Islet precursor cell (in vitro differentiated cells): Measurements from ENCODE around the gene PRAC2.

Experiments
- DNase-seq: peaks from one replicate; pipeline ENCODE4 v3.0.0-alpha.2; 2018

PRAC2 gene

DNA sequence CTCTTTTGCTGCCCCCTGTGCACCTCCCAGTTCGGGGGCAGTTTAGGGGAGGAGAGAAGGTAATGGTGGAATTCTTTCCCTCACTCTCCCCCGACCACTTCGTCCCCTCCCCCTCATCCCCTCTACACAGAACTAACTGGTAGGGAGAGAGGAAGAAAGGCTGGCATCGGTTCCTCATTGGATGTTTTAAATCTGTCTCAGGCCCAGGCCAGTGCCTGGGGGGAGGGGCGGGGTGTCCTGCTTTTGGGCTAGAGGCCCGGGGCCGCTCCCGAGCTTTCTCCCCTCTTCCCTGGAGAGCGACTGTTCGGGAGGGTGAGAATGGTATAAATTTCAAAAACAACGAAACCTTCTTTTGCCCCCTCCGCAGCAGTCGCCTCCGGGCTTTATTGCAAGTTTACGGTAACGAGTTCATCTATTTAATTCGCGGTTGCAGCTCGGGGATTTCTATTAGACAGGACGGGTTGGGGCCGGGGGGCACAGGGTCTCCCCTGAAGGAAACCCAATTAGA, at the start of gene PRAC2:
Gene PRAC2, plus strand, starts transcription at position 271 of the 508 bp plus-strand sequence. CDS start 1,226 bp downstream, outside the sequence.
- DNase-seq, result peak; percentile 82

DNA sequence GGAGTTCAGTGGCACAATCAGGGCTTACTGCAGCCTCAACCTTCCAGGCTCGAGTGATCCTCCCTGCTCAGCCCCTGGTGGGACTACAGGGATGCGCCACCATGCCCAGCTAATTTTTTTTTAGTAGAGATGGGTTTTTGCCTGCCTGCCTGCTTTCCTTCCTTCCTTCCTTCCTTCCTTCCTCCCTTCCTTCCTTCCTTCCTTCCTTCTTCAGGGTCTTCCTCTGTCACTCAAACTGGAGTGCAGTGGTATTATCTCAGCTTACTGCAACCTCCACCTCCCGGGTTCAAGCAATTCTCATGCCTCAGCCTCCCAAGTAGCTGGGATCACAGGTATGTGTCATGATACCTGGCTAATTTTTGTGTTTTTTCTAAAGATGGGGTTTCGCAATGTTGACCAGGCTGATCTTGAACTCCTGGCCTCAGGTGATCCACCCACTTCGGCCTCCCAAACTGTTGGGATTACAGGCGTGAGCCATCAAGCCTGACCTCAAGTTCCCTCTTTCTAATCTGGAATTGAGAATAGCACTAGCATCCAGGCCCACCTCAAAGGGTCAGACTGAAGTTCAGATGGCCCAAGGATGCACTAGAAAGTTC, 45.9 kb upstream of the PRAC2 start:
- DNase-seq, result peak; percentile 43

DNA sequence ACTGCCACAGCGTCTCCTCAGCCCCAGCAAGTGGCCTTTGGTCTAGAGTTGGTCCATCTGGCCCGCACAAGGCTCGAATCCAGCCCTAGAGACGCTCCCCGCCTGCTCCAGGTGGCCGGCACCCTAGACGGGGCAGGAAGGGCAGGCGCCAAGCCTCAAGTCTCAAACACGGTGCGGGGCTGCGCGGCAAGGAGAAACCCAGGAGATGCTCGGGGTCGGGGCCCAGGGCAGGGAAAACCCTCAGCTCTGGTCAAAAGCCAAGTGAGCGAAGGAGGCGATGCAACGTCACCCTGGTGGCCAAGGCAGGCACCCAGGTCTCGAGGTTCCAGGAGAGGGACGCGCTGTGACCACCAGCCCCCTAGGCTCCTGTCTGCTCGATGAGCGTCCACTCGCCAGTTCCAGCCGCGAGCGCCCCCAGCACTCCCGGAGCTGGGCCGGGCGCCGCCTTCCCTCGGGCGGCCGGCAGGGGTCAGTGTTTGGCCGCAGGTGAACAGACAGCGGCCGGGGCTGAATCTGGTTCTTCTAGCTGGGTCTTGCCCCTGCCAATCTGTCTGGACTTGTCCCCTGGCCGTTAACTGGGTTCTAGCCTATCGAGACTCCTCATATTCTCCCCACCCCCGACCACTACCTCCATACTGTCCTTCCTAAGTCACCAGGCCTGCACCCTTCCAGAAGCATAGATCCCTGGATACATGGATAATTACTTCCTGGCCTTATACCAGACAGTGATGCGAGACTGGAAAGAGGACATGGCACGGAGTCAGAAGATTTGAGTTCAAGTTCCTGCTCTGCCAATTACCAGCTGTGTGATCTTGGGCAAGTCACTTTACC, 44.6 kb upstream of the PRAC2 start:
- peak; percentile 95 for DNase-seq

DNA sequence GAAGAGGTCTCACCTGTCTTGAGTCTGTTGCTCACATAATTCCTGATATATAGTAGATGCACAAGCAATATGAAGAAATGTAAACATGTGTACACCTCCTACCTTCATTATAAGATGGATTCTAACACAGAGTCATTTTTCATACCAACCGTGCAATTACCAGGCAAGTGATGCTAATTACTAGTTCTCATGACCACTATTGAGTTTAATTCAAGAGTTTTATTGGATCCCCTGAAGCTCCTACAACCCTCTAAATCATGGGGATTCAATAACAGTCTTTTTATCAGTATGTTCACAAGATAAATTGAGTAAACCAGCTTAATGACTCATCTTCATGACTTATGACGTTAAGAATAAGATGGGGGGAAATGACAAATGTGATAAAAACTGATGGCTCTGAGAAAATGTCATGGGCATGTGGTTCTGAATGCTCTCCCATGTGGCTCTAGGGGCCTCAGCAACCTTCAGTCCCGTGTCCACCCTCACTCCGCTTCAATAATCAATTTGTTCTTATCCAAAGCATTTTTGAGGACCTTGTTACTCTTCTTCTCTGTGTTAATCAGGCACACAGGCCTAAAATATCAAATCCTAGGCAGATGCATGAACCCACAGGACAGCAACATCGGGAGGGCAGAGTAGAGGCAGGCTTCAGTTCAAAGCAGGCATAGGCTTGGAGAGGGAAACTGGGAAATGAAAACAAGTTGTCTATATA, 43.4 kb upstream of the PRAC2 start:
- no peak for DNase-seq

DNA sequence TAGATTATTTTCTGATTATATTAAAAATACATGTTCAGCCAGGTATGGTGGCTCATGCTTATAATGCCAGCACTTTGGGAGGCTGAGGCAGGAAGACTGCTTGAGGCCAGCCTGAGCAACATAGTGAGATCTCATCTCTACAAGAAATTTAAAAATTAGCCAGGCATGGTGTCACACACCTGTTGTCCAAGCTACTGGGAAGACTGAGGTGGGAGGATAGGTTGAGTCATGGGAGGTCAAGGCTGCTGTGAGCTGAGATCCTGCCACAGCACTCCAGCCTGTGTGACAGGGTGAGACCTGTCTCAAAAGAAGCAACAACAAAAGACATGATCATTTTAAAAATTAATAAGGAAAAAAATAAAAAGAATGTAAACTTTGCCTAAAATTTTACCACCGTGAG, 41.4 kb upstream of the PRAC2 start:
- no peak for DNase-seq

DNA sequence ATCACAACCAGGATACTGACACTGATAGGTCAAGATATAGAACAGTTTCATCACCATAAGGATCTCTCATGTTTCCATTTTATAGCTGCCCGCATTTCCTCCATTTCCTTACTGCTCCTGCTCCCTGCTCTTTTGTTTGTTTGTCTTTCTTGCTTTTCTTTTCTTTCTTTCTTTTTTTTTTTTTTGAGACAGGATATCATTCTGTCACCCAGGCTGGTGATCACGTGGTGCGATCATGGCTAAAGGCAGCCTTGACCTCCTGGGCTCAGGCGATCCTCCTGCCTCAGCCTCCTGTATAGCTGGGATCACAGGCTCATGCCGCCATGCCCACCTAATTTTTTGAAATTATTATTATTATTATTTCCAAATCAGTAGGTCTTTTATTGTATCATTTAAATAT, 32.3 kb upstream of the PRAC2 start:
- DNase-seq, result no peak

DNA sequence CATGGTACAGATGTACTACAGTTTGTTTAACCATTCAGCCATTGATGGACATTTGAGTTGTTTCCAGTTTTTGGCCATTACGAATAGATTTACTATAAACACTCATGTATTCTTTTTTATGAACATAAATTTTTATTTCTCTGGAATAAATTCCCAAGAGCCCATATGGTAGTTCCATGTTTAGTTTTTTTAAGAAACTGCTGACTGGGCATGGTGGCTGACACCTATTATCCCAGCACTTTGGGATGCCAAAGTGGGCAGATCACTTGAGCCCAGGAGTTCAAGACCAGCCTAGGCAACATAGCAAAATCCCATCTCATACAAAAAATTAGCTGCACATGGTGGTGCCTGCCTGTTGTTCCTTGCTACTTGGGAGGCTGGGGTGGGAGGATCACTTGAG, 30.9 kb upstream of the PRAC2 start:
- no peak for DNase-seq

DNA sequence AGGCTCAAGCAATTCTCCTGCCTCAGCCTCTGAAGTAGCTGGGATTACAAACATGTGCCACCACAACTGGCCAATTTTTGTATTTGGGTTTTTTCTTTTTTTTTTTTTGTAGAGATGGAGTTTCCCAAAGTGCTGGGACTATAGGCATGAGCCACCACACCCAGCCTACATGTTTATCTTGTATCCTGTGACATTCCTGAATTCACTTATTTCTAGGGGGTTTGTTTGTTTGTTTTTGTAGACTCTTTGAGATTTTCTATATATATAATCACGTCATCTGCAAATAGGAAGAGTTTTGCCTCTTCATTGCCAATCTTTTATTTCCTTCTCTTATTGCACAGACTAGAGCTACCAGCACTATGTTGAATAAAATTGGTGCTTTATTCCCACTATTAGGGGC, 29.8 kb upstream of the PRAC2 start:
- no peak for DNase-seq

DNA sequence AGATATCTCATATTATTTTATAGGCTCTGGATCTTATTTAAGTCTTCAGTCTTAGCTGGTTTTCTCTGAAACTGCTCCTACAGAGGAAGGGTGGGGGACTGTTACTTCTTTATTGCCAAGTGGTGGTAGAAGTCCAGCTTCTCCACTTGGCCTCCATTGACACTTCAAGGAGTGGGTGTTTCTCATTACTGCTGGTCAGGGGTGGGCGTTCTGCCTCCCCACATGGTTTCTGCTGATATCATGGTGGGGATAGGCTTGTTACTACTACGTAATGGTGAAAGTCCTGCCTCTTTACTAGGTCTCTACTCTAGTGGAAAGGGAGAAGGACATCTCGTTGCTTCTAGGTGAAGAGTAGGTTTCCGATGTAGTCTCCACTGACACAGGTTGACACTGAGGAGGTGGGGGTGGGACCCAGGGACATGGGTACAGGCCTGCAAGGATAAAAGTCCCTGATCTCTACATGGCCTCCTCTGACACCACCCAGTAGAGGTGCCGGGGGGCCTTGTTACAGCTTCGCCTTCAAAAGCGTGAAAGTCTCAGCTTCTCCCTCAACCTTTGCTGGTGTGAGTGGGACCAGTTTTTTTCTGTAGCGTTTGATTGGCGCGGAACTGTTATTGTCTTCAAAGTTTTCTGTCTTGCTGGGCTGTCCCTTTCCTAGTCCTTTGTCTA, 21.0 kb upstream of the PRAC2 start:
- DNase-seq, result no peak

DNA sequence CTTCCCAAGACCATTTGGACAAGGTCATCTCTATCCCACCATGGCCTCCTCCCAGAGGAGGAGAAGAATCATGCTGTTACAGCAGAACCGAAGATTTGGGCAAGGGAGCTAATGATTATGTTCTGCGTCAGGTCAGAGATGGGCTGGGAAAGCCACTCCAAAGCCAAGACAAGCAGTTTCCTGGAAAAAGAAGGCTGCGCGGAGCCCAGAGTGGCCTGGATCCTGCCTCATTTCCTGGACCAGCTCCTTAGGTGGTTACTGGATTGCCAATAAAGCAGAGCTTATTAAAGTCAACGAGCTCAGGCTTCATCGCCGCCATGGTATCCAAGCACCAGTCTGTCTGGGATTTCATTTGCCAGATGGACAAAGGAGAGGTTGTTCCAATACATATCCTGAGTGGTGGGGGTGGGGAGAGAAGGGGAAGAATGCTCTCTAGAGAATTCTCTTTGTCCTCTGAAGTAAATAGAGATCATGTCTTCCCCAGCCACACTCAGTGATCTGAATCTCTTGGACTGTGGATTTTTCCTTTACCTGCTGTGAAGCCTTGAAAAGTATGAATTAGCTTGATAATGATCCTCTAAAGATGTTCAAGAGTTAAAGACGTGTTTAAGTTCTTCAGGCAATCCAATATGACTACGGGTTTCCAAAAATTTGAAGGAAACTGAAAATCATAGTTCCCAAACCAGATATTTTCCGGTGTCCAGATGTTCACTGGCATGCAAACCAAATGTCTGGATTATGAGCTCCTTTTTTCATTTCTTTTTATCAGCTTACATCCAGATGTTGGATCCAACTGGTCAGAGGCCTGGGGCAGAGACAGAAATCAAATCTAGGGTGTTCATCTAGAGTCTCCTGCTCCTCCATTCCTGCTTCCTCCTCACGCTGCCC, 18.4 kb upstream of the PRAC2 start:
- DNase-seq, result peak; percentile 86

DNA sequence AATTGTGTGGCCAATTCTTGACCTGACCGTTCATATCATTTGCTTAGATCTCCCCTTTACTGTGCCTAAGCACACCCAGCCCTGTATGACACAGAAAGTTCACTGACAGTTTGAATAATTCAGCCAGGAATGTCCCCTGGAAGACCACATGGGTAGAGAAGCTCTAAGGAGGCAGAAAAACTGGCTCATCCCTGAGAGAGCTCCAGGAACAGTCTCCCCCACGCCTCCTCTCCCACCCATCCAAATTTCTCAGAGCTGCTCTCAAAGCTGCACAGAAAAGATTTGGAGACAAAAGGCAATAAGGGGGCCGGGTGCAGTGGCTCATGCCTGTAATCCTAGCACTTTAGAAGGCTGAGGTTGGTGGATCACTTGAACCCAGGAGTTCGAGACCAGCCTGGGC, 11.9 kb upstream of the PRAC2 start:
- DNase-seq, result peak; percentile 66

DNA sequence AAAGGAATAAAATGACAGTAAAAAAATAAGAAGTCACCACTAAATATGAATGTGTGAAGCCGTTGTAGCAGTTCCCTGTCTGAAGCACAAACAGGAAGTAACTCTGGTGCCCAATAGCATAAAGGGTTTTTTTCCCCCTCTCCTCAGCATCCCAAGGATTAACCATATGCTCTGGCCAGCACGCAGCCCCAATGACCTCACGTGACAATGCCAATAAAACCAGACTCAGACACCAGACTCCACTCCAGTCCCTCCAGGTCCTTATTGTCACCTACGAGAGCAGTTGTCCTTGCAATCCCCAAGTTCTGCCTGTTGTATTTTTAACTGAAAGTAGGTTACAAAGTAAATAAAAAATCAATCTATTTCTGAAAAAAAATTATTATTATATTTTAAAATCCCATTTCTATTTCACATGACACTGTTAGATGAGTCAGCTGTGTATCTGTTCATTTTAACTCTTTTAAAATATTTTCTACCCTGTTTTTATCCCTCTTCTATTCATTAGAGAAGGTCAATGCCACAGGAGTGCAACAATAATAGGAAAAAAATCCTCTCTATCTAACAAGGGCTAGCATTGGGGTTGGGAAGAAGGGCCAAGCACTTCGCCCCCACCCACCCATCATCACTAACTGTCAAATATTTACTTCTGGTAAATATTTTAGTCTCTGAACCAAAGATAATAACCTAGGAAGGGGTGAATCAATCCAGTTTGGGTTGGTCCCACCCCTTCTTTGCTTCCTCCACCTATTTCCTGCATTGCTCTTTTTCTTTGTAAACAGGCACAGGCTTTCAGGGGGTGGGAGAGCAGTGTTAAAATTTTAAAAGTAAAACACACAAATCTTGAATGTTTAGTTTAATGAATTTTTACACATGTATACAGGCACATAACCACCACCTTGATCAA, 7.2 kb upstream of the PRAC2 start:
- peak; percentile 60 for DNase-seq

DNA sequence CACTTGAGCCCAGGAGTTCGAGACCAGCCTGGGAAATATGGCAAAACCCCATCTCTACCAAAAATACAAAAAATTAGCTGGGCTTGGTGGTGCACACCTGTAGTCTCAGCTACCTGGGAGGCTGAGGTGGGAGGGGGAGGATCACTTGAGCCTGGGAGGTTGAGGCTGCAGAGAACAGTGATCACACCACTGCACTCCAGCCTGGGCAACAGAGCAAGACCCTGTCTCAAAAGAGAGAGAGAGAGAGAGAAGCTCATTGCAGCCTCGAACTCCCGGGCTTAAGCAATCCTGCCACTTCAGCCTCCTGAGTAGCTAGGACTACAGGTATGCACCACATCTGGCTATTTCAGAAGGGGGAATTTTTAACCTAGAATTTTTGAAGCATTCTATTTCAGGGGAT, 6.4 kb upstream of the PRAC2 start:
- peak; percentile 9 for DNase-seq

DNA sequence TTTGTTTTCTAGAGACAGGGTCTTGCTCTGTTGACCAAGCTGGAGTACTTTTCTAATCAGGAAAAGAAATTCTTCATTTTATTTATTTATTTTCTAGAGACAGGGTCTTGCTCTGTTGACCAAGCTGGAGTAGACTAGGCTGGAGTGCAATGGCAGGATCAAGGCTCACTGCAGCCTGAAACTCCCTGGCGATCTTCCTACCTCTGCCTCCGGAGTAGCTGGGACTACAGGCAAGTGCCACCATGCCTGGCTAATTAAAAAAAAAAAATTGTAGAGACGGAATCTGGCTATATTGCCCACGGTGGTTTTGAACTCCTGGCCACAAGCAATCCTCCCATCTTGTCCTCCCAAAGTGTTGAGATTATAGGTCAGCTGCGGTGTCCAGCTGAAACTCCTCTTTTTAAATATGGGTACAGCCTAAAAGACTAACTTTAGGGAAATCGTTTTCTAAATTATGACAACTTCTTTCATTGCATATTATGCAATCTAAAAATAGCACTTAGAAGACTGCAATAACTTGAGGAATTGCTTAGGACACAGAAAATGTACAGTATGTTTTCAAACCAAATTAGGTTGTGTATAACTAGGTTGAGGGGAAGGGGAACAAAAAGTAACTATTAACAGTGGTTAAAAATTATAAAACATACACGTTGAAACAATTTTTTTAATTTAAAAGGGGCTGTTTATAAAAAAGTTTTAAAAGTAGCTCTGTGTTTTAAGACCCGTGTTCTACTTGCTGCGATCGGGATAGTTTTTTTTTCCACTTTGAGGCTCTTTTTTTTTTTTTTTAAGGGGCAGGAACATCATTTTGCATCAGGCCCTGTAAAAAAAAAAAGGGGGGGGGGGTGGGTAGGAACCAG, 5.4 kb upstream of the PRAC2 start:
- DNase-seq, result peak; percentile 35

DNA sequence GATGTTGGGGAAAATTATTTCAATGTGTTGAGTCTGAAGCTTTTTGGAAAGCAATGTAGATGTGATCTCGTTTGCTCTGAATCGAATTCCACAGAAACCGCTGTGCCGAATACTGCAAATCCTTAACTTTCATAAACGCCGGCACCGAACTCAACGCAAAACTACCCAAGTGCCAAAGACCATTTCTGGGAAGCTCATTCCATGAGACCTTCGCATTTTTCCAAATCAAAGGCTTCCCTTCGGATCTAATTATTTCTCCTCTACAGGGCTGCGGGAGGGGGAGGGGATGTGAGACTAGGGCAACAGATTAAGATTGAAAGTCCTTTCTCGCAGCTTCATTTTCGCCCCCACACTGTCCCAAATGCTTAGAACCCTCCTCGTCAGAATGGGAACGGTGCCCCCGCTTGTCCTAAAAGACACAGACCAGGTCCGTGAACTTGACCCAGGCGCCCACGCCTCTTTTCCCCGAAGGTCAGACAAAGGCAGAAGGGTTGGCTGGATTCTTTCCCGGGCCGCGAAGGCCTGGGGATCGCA, 4.7 kb upstream of the PRAC2 start:
- no peak for DNase-seq

DNA sequence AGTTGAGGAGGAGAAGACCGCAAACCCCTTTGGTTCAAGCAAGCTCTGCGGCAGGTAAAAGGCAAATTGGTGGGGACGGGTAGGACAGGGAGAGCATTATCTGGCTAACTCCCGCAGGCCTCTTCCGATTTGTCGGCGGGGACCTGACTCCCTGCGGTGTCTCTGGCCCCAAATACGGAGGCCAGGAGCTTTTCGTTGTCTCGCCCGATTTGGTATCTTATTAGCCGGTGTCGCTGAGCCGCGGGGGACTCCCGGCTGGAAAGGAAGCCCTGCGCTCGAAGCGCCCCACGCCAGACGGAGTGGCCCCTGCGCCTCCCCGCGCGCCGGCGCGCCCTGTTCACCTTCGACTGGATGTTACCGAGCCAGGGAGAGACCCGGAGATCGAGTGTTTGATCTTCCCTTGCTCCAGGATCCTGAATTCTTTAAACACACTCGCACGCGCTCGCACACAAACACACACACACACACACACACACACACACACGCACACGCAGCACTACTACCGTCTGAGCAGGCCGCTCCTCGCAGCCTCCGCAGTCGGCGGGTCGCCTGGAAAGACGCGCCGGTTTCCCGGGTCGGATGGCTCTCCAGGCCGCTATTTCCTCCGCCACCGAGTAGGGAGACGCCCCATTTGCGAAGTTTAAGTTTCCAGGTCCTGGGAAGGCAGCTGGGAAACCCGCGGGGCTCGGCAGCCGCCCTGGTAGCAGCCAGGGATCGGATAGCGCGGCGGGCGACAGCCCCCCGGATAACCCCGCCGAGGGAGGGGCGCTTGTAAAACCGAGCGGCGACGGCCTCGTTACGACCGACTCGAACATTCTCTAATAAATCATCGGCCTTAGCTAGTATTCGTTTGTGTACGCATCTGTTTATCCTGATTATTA, 4.0 kb upstream of the PRAC2 start:
- DNase-seq, result peak; percentile 83

DNA sequence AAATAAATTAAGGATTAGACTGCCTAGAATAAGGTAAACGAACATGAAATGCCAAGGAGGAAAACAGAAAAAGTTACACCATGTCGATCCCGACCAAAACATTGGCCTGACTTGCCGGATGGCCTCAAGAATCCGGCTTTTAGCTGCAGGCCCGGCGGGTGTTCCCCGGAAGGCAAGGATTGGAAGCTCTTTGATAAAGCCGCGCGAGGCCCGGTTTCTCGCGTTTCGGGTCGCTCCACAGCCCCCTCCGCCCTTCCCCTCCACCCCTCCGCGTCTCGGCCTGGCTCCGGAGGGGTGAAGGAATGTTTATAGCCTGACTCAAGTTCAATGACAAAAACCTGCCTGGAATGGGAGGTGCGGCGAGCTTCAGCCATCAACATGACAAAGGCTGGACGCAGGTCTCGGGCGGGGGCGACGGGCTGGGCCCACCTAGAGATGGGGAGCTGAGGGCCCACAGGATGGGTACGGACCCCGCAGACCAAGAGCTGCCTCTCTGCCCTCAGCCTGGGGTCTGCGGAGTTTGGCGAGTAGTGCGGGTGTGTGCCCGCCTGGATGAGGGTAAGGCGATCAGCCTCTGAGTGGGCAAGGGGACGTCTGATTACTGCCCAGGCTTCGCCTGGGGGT, 3.2 kb upstream of the PRAC2 start:
- peak; percentile 86 for DNase-seq
